NT2/D1 (cell line): ENCODE data around the gene TTC12.

Experiments
- YY1 ChIP-seq: IDR thresholded peaks from 2 replicates; pipeline ENCODE4 v1.6.1; 2011; ENCODE audit not compliant: insufficient read length, insufficient read depth
- ZNF274 ChIP-seq: IDR thresholded peaks from 2 replicates; pipeline ENCODE4 v1.6.1; 2011; ENCODE audit warnings: mild to moderate bottlenecking, low read depth, low read length

GRCh38 chr11:113332638-113333329 lies 18.4 kb downstream of the TTC12 start:
- TF ChIP-seq ZNF274 (no peak), YY1 (no peak)
